SIG-M5 treated with dmso at 0.1 percent for 504 hours (cell line): ENCODE data around the gene PFDN1.
A peak's percentile ranks its signal among the peaks of the same experiment; 100 is the strongest.
"Not testable (repeated sequence)": the region's sequence is repeated elsewhere in the genome, so short reads cannot be mapped to it uniquely, and the experiment has no call there.

ENCODE experiments used
- DNase-seq: peaks from one replicate; lab custom pipeline; 2025; ENCODE audit not compliant: unreplicated experiment; lab: John Stamatoyannopoulos, UW

Gene PFDN1, protein sequence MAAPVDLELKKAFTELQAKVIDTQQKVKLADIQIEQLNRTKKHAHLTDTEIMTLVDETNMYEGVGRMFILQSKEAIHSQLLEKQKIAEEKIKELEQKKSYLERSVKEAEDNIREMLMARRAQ

DNA sequence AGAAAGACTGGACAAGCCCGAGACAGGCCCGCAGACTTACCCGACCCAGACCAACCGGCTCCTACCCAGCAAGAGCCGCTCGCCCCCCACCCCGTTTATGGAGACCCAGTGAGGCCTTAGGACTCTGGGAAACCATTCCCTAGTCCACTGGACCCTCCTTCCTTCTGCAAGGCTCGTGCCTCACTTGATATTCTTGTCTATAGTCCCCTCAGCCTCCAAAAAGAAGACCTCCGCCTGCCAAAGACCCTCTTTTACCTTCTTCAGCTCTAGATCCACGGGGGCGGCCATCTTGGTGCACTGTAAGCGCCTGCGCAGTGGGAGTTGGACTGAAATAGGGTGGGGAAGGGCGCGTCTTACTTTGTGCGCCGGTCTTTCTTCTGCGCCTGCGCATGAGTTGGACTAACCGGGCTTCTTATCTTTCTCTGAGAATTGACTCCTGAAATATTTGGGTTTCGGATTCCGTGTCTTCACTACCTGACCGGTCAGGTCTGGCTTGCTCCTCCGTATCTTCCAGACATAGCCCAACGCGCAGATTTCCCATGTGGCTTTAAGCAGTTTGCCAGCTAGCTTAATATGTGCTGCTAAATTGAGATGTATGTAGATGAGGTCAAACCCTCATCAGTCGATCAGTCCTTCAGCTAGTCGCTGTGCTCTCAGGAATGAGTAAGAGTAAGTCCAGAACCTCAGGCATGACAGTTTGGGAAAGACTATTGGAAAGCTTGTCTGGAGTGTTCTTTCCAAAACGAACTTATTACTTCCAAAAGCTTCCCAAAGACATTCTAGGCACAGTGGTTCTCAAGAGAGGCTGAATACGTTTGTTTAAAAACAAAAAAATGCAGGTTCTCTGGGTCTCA lies at the start of gene PFDN1:
Gene PFDN1 (minus strand): TSS at position 316 of the 854 bp plus-strand sequence. CDS start 28 bp downstream, at position 288.
- peak; percentile 95 for DNase-seq

DNA sequence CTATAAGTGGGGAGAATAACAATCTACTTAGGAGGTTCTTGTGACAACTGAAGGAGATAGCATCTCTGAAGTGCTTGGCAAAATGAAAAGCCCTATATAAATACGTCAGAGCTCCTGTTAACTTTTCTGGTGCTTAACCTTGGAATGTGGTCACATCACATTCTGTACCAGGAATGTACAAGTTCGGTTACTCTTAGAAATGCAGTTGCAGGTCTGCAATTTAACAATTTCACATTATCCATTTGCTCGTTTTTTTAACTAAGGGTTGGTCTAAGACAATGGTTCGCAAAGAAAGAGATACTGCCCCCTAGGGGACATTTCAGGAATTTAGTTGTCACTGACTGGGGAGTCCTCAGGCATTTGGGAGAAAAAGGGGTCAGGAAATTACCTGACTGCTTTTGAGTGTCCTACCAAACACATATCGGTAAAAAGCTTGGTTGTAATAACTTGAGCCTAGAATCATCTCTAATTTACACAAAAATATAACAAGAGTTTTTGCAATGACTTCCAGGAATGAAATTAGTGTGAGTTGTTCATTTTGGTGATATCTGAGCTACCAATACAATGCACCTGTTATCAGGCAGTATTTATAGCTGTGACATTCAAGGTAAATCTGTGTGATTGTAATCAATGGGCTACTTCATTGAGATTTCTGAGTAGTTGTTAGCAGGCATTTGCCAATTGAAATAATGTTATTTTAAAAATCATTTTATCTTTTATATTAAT lies 48.9 kb upstream of the PFDN1 start:
- DNase-seq = peak; percentile 73

DNA sequence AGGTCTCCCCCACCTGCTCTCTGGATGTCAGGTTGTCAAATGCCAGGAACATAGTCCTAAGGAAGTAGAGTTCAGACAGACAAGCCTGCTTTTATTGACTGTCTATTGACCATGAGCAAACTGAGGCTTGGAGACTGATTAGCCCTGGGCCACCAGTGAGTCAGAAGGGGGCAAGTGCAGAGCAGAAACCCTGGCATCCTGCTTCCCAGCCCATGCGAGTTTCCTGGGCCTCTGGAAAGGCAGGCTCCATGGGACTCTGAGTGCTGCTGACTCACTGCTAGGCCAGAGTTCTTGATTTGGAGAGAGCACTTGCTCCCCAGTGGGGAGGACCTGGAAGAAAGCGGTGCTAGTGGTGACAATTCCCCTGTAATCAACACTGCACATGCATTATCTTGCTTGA lies 46.3 kb upstream of the PFDN1 start:
- DNase-seq = no peak

DNA sequence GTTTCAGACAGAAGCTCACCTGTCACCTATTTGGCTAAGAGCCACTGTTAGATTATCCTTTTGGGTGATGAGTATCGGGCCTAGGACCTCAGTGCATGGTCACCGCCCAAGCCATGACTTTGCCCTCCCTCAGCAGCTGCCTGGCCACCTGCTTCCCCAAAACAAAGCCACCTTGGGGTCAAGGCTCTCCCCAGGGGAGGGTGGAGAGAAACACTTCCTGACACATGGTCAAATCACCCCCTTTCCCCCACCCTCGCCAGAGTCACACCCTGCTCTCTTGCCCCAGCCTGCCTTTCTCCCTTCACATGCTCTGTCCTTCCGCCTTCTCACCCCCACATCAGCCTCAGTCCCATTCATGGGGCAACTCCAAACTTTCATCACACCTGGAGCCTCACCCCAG lies 45.2 kb upstream of the PFDN1 start:
- DNase-seq = no peak

DNA sequence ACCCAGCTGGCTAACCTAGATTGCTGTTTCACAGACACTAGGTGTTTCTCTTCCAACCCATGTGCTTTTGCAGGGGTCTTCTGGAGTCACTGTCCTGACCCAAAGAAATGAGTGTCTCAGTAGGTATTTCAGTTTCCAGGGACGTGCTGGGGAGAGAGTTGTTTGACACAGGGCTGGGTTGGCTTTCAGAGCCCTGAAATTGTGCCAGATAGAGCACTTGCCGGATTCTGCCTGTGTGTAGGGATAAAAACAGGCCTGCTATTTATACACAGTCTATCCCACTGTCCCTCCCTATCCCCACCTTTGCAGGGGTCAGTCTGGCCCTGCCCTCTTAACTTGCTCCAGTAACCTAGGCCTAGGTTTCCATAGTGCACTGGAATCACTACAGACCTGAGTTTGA lies 44.5 kb upstream of the PFDN1 start:
- DNase-seq = no peak

DNA sequence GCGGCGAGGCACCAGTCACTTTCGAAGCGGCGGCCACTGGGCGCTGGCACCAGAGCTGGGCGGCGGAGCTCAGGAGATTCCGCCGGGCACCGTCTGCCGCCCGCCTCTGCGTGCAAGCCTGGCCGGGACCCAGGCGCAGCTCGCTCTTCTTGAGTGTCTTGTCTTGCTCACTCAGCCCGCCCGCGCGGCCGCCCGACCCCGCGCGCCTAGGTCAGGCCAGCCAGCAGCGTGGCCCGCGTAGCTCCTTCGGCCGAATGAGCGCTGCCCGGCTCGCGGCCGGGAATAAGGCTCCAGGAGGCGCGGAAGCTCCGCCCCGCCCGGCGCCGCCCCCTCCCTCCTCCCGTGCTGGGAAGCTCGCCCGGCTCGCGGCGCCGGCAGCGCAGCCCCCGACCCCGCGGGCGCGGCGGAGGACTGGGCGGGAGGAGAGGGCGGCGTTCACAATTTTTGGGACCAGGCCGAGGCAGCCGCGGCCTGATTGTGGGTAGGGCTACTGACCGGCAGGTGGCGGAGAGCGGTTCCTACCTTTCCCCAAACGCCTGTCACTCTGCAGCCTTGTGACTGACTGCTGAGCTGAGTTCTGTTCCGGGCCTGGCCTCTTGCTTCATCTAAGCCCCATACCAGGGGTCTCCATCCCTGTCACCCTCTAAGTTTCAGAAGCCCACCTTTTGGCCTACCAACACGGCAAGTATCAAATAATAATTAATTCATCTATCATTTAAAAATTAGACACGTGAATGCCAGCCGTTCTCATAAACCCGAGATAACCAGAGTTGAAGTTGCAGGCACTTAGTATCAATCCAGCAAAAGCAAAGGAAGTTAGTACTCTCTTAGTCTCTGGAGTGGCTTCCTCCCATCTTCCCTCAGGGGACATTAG lies 43.7 kb upstream of the PFDN1 start, which contains the start of gene HBEGF:
Gene HBEGF (minus strand): TSS at position 256 of the 874 bp plus-strand sequence. CDS start 275 bp downstream, outside the sequence.
- DNase-seq = peak; percentile 55

DNA sequence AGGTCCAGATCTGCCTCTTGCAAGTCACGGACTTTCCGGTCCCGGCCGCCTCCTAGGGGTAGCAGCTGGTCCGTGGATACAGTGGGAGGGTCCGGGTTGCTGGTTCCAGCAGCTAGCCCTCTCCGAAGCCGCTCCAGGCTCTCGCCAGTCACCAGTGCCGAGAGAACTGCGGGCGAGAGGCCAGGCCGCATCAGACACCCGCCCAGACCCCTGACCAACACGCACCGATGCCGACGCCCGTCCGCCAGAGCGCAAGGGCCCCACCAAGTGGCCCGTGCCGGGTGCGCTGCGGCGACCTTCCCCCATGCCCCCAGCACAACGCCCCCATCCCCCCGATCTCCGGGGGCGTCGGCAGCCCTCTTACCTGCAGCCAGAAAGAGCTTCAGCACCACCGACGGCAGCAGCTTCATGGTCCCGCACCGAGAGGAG lies 43.0 kb upstream of the PFDN1 start:
- no peak for DNase-seq

DNA sequence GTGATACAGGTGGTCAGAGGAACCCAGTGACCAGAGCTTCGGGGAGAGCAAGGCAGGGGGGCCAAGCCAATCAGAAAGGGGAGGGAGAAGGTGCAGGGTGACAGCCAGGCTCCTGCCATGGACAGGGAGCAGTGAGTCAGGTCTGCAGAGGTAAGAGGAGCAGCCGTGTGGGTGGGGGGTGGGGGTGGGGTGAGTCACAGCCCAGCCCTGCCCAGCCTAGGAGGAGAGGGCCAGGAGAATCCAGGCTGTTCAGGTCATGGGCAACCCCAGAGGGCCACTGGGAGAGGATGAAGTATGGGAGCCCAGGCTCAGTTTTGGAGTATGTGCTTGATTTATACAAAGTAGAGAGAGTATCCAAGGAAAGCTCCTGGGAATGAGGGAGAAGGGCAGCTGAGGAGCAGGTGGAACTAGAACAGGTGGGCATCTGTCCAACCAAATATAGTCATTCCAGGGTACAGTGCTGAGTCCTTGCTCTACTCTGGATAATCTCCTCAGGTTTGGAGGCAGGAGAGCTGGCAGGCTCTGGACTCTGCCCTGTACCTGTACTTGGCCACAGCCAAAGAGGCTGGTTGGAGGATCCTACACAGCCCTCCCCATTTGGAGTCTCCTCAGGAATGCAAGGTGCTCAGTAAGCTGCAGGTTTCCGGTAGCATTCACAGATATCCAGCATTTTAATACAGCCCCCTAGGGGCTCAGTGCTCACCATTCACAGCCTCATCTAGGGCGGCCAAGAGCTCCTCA lies 42.0 kb upstream of the PFDN1 start:
- DNase-seq = no peak

DNA sequence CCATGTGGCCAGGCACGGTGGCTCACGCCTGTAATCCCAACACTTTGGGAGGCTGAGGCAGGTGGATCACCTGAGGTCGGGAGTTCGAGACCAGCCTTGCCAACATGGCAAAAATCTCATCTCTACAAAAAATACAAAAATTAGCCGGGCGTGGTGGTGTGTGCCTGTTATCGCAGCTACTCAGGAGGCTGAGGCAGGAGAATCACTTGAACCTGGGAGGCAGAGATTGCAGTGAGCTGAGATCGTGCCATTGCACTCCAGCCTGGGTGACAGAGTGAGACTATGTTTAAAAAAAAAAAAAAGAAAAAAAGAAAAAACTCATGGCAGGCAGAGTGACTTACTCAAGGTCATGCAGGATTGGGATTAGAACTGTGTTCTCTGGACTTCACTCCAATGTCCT lies 40.9 kb upstream of the PFDN1 start:
- not testable (repeated sequence) for DNase-seq

DNA sequence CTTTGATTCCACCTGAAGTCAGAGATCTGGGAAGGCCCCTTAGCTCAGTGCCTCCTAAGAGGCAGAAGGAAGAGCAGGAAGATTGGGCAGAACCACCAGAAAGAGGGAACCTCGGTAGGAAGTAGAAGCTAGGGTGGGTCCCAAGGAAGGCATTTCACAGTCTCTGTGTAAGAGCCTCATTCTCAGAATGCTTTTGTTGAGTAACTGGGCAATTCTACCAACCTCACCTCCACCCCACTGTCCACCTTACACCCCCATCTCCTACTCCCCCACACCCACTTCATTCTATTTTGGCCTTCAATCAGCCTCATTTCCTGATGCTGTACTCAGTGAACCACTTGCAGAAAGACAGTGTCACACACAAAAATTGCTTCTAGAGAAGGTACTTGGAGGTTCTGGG lies 40.0 kb upstream of the PFDN1 start:
- DNase-seq = peak; percentile 51

DNA sequence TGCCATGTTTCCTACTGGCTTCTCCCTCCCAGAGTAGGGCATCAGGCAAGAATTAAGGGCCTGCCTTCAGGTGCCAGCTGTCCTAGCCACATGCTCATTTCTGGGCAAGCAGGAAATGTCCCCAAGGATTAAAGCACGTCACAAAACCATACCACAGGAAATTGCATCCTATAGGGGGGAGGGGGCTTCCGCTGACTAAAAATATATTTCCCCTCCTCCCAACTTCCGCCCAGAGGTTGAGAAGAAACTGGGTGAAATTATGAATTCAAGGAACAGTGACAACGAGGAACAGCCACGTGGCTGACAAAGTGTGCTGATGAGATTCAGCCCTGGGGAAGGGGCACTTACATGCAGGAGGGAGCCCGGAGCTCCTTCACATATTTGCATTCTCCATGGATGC lies 39.4 kb upstream of the PFDN1 start:
- peak; percentile 94 for DNase-seq

DNA sequence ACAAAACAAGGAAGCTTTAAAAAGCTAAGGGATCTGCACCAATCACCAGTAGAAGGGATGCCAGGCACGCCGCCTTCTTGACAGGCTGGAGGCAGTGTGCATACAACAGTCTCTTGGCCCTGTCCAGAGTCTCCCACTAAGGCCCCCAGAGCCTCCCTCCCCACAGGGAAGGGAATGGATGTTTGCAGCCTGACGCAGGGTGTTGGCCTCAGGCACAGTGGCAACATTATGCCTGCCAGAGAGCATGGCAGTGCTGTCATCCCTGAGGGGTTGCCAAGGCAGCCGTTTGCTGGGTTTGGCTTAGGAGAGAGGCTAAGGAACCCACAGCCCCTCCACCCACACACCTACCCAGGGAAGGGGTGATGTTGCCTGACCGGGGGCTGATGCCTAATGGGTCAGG lies 38.7 kb upstream of the PFDN1 start:
- DNase-seq = no peak

DNA sequence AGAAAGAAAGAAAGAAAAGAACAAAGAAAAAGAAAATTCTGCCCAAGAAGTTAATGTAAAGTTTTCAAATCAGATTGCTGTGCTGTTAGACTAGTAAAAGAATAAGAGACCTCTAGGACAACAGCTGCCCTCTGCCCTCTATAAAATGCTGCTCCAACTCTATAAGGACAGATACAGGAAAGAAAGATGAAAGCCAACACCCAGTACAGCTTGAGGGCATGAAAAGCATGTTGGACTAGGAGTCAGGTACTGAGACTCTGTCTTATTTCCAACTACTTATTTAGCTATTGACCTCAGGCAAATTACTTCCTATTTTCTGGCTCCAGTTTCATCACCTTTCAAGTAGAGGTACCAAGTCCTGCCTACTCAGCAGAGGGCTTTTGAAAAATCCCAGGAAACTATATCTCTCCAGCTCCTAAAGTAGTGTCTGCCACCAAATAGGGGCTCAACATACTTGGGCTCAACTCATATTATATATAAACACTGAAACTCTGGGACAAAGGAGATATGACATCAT lies 37.8 kb upstream of the PFDN1 start:
- DNase-seq = peak; percentile 46

DNA sequence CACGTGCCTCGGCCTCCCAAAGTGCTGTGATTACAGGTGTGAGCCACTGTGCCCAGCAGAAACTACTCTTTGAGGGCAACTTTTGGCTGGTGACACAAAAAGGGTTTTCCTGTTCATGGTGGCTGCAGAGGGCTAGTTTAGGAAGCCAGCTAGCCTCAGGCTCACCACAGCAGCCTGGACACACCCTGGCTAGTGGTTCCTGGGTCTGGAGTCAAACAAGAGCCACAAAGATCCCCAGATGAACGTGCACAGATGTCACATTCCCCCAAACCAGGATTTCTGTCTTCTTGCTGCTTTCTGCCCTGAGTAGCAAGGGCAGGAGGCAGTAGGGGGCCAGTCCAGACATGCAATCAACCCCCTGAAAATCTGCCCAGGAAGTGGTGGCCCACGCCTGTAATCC lies 36.7 kb upstream of the PFDN1 start:
- no peak for DNase-seq

DNA sequence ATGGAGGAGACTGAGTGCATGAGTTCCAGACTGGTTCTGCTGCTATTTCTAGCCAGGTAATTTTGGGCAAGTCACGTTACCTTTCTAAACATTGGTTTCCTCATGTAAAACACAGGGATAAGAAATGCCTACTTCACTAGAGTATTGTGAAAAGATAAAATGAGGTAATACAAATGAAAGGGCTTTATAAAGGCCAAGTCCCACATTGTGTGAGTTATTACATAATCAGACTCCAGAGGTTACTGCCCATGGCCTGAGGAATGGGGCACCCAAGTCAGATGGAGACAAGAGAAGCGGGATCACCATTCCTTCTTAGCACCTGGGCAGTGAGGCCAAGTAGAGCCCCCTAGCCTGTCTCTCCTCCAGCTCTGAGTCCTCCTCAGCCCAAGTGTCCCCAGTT lies 36.0 kb upstream of the PFDN1 start:
- DNase-seq = no peak

DNA sequence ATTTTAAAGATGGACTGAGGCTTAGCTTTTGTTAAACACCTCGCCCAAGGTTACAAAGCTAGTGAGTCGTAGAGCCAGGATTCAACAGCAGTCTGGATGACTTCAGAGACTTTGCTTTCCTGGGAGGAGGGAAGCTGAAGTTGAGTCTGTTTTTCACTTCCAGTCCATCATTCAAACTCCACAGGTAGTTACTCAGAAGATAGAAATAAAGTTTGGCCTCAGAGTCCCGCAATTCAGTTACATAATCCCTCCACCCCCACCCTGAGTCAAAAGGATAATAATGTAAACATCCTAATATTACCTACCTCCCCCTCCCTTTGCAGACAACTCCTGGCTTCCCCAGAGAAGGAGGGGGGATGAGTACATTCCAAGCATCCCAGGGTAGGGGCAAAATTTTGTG lies 35.4 kb upstream of the PFDN1 start:
- DNase-seq = no peak

DNA sequence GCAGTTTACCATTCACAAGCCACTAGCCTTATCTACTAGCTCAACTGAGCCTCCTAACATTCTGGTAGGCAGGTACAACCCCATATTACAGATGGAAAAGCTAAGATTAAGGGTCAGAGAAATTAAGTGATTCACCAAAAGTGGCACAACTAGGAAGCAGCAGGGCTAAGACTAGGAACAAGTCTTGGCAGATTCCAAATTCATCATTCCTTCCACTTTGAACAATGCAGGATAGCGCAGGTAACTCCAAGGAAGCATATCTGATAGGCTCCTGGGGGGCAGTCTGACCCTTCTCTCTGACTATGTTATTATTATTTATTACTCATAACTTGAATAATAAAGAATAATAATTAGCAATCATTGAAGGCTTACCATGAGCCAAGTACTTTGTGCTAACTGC lies 35.0 kb upstream of the PFDN1 start:
- DNase-seq = no peak

DNA sequence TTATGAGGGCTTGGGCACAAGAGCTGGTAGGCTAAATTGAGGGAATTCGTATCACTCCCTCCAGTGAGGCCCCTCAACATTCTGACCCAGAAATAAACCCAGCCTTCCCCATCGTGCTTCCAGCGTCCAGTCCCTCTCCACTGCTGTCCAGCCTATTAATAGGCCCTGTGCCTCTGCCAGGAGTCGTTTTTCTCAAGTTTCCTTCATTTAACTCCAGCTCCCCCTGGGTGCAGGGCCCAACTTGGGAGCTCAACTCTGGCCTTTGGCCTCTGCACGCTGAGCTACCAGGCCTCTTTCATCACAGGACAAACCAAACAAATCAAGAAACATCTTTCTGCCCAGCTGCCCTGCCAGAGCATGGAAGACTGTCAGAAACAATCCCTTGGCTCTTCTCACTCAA lies 33.5 kb upstream of the PFDN1 start:
- no peak for DNase-seq

DNA sequence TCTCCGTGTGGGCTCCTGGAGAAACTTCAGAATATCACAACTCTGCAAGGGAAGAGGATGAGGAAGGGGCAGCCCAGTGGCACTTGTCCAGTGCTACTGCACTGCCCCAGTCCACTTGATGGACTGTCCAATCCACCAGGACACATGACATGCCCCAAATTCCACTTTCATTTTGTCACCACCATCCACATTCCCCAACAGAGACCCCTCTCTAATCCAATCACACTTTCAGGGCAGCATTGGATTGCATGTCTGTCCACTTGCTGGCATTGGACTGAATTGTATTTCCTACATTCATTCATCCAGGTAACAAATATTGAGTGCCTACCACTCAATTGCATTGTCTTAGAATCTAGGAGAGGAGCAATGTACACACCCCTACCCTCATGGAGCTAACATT lies 28.7 kb upstream of the PFDN1 start:
- DNase-seq = no peak
